Memory B cell (primary cell): ENCODE results near the gene GFER.

Experiments used
- ATAC-seq: fragments of 150-1000 bp; cut with Tn5 transposase; 2 replicates; pipeline ENCODE4 v1.10.0; 2021; ENCODE audit warnings: low read depth, mild to moderate bottlenecking, moderate library complexity
- DNase-seq, 2 donors: peaks; one replicate each; pipeline ENCODE4 v3.0.0; 2022; ENCODE audit warnings: low spot score in 2 of 2
- H3K27ac Mint-ChIP-seq: one replicate; pipeline ENCODE4 v1.8.0; 2022; ENCODE audit warnings: mild to moderate bottlenecking, moderate library complexity, mixed read lengths
- H3K27me3 Mint-ChIP-seq: one replicate; pipeline ENCODE4 v1.8.0; 2022; ENCODE audit warnings: mixed read lengths
- H3K36me3 Mint-ChIP-seq: one replicate; pipeline ENCODE4 v1.8.0; 2022; ENCODE audit warnings: mild to moderate bottlenecking, mixed read lengths
- H3K4me1 Mint-ChIP-seq: one replicate; pipeline ENCODE4 v1.8.0; 2022; ENCODE audit warnings: mixed read lengths
- H3K4me3 Mint-ChIP-seq: one replicate; pipeline ENCODE4 v1.8.0; 2022; ENCODE audit warnings: mild to moderate bottlenecking, moderate library complexity, mixed read lengths
- H3K9me3 Mint-ChIP-seq: one replicate; pipeline ENCODE4 v1.8.0; 2022; ENCODE audit warnings: mixed read lengths

GFER gene

DNA sequence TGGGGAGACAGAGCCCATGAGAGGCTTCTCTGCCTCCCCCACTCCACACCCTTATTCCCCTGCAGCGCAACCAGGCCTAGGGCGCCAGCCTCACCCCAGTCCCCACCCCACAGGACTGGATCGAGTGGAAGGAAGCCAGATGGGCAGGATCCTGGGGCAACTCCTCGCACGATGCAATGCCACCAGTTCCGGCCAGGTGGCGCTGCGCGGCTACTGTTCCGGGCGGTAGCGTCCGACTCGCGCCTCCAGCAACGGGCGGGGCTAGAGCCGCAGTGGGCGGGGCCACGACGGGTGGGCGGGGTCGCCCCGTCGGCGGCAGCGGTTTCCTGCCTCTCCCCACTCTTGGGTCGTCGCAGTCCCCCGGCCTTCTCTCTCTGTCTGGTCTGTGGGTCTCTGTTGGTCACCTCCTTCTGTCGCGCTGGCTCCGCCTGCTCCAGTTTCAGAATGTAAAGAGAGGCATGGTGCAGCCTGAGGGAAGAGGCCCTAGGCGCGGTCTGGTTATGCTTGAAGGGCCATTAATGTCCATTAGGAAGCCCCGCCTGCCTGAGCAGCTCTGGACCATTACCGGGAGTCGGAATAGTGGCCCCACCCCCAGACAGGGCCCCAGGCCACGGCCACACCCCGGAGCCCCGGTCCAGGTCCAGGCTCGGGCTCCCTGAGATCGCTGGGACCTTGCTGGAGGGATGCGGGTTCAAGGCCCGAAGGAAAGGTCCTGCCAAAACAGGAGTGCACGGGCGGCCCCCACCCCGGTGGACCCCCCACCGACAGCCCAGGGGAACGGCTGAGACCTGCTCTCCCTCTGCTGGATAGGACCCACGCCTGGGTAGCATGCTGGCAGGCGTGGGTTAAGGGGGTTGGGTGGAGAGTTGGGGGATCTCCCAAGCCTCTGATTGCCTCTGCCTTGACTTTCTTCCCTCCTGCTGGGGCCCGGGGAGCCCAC lies 39.4 kb downstream of the GFER start:
- Mint-ChIP-seq H3K4me3 (peak overlapping the region; percentile 79), H3K4me1 (peaks cover 17% of the 10 kb centered on the region), H3K27ac (peak overlapping the region; percentile 15), H3K27me3 (peaks cover 22% of the 10 kb centered on the region), H3K36me3 (no peaks in the 10 kb centered on the region), H3K9me3 (no peaks in the 10 kb centered on the region)
- DNase-seq (peak; percentile 96 to 98), ATAC-seq (peak; percentile 81)

DNA sequence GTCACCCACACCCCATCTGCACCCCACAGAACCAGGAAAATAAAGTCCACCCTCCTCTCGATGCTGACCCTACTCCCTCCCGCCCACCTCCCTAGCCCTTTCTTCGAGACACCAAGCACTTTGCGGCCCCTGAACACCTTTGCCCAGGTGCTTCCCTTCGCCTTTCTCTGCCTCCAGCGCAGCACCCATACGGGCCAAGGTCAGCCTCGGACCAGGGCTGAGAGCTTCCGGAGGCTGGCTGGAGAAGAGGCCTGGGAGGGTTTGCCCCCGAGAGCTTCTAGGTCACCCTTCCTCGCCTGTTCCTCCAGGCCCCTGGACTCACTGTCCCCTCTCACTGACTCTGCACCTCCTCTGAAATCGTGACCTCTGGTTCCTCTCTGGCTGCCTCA lies 40.0 kb downstream of the GFER start:
- Mint-ChIP-seq H3K9me3 (no peaks in the 10 kb centered on the region), H3K4me3 (peak overlapping the region; percentile 9), H3K27ac (no peak overlapping the region), H3K4me1 (peaks cover 17% of the 10 kb centered on the region), H3K27me3 (peaks cover 20% of the 10 kb centered on the region), H3K36me3 (no peaks in the 10 kb centered on the region)
- ATAC-seq, result no peak
- DNase-seq, result no peak

DNA sequence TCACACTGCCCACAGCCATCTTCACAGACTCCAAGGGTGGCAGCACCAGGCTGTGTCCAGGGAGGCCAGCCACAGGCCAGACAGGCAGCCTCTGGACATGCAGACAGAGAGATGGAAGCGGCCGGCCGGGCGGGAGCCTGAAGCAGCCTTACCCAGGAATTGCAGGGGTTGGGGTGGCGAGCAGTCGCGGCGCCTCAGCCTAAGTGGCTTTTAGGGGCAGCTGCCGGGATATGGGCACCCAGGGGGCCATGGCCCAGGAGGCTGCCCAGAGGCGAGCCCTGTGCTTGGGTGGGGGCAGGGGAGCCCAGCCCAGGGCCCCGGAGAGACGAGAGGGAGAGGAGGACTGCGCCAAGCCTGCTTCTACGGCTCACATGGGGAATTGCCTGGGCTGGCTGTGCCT lies 41.3 kb downstream of the GFER start:
- H3K27ac Mint-ChIP-seq, result no peak overlapping the region
- H3K9me3 Mint-ChIP-seq, result no peaks in the 10 kb centered on the region
- H3K36me3 Mint-ChIP-seq, result no peaks in the 10 kb centered on the region
- peaks cover 21% of the 10 kb centered on the region for H3K27me3 Mint-ChIP-seq
- H3K4me3 Mint-ChIP-seq, result peak overlapping the region; percentile 44
- peaks cover 17% of the 10 kb centered on the region for H3K4me1 Mint-ChIP-seq
- ATAC-seq, result no peak
- no peak for DNase-seq

DNA sequence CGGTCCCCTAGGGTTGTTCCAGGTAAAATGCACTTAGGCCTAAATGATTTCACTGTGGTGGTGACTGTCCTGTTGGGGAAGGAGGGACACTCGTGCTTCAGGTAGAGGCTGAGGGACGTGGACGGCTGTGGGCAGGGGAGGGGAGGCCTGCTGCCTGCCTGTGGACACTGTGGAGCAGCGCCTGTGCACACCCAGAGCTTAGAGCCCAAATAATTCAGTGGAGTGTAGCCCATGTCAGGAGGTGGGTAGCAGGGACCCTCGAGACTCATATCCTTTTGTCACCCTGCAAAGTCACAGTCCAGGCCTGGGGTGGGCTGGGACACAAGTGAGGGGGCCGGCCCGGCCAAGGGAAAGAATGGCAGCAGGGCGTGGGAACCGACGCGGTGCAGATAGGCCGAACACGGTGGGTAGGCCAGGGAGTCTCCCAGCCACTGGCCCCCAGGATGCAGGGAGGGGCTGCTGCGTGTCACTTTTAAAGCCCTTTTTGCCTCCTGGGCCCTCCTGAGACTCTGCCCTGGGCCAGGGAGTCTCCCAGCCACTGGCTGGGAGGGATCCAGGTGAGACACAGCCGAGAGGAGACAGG lies 42.0 kb downstream of the GFER start:
- peak overlapping the region; percentile 77 for H3K4me3 Mint-ChIP-seq

DNA sequence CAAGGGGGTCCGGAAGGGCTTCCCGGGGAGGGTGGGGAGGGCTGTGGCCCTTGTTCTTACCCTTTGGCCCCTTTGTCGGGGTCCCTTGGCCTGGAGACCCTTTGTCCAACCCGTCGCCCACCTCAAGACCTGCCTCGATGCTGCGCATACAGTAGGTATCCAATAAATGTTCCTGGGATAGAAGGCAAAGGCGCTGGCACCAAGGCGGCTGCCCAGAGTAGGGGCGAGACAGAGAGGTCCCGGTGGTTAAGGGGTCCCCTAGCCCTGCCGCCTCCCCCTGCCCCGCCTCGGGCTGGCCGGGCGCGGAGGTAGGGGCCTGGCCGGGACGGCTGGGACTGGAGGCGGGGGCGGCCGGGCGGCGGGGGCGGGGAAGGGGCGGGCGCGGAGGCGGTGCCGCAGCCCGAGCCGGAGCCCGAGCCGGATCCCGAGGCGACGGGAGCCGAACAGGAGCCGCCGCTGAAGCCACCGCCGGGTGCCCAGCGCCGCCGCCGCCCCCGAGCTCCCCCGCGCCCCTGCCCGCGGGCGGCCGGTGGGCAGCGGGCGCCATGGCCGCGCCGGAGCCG lies 42.5 kb downstream of the GFER start, which contains the start of gene NHERF2:
NHERF2 (plus strand) TSS at position 442 of the 563 bp plus-strand sequence; CDS start at position 546, 104 bp downstream.
- no peak for ATAC-seq
- no peak within 1 kb of the TSS for H3K27ac Mint-ChIP-seq
- H3K4me3 Mint-ChIP-seq, result peak within 1 kb of the TSS; percentile 77
- no peak for DNase-seq
- no peaks in the 10 kb centered on the region for H3K9me3 Mint-ChIP-seq
- no peaks in the 10 kb centered on the region for H3K36me3 Mint-ChIP-seq
- peaks cover 17% of the 10 kb centered on the region for H3K4me1 Mint-ChIP-seq
- H3K27me3 Mint-ChIP-seq, result peaks cover 17% of the 10 kb centered on the region

More for the DNA sequence above, 42.0 kb downstream of the GFER start:
- DNase-seq, result no peak
- H3K27ac Mint-ChIP-seq, result no peak overlapping the region
- H3K27me3 Mint-ChIP-seq, result peaks cover 20% of the 10 kb centered on the region
- H3K9me3 Mint-ChIP-seq, result no peaks in the 10 kb centered on the region
- no peak for ATAC-seq
- H3K4me1 Mint-ChIP-seq, result peaks cover 17% of the 10 kb centered on the region
- H3K36me3 Mint-ChIP-seq, result no peaks in the 10 kb centered on the region

DNA sequence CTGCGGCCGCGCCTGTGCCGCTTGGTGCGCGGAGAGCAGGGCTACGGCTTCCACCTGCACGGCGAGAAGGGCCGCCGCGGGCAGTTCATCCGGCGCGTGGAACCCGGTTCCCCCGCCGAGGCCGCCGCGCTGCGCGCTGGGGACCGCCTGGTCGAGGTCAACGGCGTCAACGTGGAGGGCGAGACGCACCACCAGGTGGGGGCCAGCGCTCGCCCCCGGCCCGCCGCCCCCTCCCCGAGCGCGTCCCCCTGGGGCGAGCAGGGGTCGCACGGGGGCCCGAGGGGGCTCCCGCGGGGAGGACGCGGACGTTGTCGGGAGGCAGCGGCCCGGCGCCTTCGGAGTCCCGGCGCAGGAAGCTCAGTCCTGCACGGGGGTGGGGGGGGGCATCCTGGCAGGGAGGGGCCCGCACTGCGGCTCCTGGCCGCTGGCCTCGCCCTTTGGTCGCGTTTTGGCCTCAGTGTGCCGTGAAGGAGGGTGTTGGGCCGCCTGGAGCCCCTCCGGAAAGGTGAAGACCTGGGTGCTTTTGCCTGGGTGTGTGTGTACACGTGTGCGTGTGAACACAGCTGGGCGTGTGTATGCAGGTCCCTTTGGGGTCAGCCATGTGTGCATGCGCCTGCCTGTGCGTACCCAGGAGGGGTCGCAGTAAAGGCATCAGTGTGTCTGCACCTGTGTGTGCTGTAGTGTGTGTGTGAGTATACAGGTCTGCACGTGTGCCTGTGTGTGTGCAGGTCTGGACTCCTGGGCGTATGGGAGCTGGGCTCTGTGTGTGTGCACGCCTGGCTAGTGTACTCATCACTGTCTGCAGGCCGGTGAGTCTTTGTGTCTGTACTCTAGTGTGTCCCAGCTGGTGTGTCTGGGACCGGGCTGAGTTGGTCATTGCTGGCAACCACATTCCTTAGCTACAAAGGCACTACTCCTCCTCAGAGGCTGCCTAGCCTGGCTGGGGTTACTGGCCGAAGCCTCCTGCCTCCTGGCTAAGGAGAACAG lies 43.3 kb downstream of the GFER start:
- peak overlapping the region; percentile 49 for H3K4me3 Mint-ChIP-seq
- H3K27ac Mint-ChIP-seq, result no peak overlapping the region
- ATAC-seq, result peak; percentile 34
- H3K27me3 Mint-ChIP-seq, result peaks cover 16% of the 10 kb centered on the region
- no peaks in the 10 kb centered on the region for H3K36me3 Mint-ChIP-seq
- no peaks in the 10 kb centered on the region for H3K9me3 Mint-ChIP-seq
- peaks cover 17% of the 10 kb centered on the region for H3K4me1 Mint-ChIP-seq
- DNase-seq, result no peak

DNA sequence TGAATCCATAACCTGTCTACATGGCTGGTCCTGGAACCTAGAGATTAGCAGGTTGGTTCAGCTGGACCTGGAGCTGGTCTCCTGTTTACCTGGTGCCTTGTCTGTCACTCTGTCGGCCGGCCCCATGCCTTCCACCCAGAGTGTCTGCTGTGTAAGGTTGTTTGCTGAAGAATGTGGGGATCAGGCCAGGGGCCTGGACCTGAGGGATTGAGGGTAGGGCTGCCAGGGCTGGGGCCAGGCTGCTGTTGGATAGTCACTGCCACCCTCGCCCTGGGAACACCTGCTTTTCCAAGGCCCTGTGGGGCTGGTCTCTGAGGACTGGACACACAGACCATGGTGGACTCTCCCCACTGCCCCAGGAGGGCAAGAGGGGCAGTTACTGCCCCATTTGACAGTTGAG lies 44.2 kb downstream of the GFER start:
- Mint-ChIP-seq H3K4me1 (peaks cover 11% of the 10 kb centered on the region), H3K9me3 (no peaks in the 10 kb centered on the region), H3K27ac (no peak overlapping the region), H3K27me3 (peaks cover 14% of the 10 kb centered on the region), H3K4me3 (no peak overlapping the region), H3K36me3 (no peaks in the 10 kb centered on the region)
- ATAC-seq (no peak), DNase-seq (no peak)

DNA sequence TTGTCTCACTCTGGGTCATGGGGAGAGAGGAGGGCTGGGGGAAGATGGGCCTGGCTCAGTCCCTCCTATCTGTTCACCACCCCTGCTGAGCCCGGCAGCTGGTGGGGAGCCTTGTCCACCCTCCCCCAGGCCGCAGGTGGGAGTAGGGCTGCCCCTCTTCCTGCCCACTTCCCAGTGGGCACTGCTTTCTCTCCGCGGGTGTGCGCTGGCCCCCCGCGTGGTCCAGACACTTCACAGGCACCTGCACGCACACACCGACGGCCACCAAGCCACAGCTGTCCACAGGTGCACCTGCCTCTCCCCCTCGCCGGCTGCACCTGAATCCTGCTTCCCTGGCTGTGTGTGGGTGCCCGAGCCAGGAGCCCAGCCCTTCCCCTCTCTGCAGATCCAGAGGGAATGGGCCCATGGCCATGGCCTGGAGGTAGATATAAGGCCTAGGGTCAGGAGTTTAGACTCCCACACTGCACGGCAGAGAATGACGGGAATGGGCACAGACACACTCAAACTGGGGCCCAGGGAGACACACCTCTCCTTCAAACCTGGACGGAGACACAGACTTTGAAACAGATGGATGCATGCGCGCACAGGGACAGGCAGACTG lies 44.7 kb downstream of the GFER start:
- Mint-ChIP-seq H3K4me1 (peaks cover 9% of the 10 kb centered on the region), H3K4me3 (no peak overlapping the region), H3K27me3 (peaks cover 14% of the 10 kb centered on the region), H3K9me3 (no peaks in the 10 kb centered on the region), H3K27ac (no peak overlapping the region), H3K36me3 (no peaks in the 10 kb centered on the region)
- DNase-seq (no peak), ATAC-seq (no peak)

DNA sequence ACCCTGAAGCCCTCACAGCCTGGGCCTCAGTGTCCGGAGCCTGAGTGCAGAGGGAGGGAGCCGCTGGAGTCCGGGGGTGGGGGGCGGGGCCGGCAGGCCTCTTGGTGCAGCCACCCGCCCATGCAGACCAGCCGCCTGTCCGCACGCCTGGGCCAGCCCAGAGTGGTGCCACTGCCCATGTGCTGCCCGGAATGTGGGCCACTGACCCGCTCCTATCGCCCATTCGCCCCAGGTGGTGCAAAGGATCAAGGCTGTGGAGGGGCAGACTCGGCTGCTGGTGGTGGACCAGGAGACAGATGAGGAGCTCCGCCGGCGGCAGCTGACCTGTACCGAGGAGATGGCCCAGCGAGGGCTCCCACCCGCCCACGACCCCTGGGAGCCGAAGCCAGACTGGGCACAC lies 45.4 kb downstream of the GFER start:
- no peaks in the 10 kb centered on the region for H3K36me3 Mint-ChIP-seq
- no peak overlapping the region for H3K27ac Mint-ChIP-seq
- peaks cover 17% of the 10 kb centered on the region for H3K27me3 Mint-ChIP-seq
- no peak for ATAC-seq
- peaks cover 7% of the 10 kb centered on the region for H3K4me1 Mint-ChIP-seq
- H3K9me3 Mint-ChIP-seq, result no peaks in the 10 kb centered on the region
- no peak overlapping the region for H3K4me3 Mint-ChIP-seq
- no peak for DNase-seq

DNA sequence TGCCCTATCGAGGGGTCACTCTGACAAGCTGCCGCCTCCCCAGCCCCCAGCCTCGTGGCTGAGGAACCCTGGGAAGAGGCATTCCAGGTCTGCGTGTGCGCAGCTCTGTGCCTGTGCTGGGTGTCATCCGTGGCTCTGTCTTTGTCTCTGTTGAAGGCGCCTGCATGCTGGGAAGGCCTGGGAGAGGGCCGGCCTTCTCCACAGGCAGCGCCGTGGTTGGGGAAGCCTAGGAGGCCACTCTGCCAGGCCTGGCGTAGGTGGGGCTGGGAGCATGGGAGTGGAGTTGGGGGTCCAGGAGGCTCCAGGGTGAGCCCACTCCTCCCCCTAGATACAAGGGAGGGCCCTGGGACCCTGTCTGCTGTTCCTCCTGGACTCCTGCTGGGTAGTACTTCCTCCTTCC lies 46.0 kb downstream of the GFER start:
- no peak overlapping the region for H3K4me3 Mint-ChIP-seq

DNA sequence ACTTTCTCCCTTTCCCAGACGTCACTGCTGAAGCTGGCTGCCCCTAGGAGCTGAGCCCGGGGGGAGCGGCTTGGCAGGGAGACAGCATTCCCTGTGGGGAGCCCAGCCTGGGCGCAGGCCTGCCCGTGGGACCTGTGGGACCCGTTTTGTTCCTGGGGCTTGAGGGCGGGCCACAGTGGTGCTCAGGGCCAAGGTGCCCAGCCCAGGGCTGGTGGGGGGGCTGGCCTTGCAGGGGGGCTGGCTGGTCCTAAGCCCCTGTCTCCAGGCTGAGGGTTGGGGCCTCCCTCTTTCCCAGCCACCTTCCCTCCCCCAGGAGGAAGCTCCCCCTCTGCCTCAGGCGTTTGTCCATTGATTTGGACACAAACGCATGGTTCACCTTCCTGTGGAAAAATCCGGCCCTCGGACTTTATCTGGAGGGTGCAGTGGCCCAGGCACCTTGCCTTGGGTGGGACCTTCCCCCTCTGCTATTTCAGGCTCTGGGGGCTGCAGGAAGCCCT lies 47.1 kb downstream of the GFER start:
- no peaks in the 10 kb centered on the region for H3K36me3 Mint-ChIP-seq
- peaks cover 11% of the 10 kb centered on the region for H3K27me3 Mint-ChIP-seq
- ATAC-seq (no peak), DNase-seq (no peak)
- H3K4me3 Mint-ChIP-seq, result no peak overlapping the region
- peaks cover 2% of the 10 kb centered on the region for H3K4me1 Mint-ChIP-seq
- H3K9me3 Mint-ChIP-seq, result no peaks in the 10 kb centered on the region
- no peak overlapping the region for H3K27ac Mint-ChIP-seq

More for the DNA sequence above, 46.0 kb downstream of the GFER start:
- Mint-ChIP-seq H3K36me3 (no peaks in the 10 kb centered on the region), H3K27ac (no peak overlapping the region), H3K27me3 (peaks cover 18% of the 10 kb centered on the region), H3K9me3 (no peaks in the 10 kb centered on the region), H3K4me1 (peaks cover 5% of the 10 kb centered on the region)
- DNase-seq (no peak), ATAC-seq (no peak)

DNA sequence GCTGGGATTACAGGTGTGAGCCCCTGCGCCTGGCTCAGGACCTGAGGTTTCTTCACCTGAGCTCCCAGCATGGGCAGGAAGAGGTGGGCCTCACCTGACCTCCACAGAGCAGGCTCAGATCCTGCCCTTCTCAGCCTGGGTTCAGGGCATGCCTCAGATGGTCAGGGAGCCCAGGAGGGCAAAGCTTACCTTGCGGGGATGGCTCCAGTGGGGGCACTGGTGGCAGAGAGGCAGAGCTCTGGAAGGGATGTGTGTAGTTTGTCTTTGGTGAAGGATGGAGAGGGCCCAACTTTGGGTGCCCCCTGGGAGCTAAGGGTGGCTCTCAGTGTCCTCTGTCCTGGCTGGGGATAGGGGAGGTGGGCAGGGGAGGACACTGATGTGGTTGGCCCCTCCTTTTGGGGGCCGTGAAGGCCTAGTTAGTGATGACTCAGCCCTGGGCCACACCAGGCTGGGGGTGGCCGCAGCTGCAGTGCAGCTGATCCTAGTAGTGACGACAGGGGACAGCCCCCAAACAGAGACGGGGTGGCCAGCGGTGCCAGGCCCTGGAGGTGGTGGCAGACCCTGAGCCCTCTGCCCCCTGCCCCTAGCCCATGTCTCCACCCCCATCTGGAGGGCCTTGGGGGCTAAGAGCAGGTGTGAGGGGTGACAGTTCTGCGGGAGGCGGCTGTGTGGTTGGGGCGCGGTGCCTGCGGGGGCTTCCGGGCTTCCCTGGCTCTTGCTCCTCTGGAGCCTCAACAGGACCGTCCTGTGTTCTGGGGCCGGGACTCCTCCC lies 48.5 kb downstream of the GFER start:
- Mint-ChIP-seq H3K4me1 (peaks cover under 1% of the 10 kb centered on the region), H3K4me3 (no peak overlapping the region), H3K27me3 (peaks cover 11% of the 10 kb centered on the region), H3K27ac (no peak overlapping the region), H3K36me3 (no peaks in the 10 kb centered on the region), H3K9me3 (no peaks in the 10 kb centered on the region)
- ATAC-seq (peak; percentile 33), DNase-seq (no peak)
